Naive B cell (primary cell): ENCODE data around the gene GREB1. TPM values are rescaled to one million over a fixed set of nuclear protein-coding genes. Genes with fewer than 3 reads are reported as not detected.
"Not testable (repeated sequence)": the region's sequence is repeated elsewhere in the genome, so short reads cannot be mapped to it uniquely, and the experiment has no call there.

Source experiments
- ATAC-seq, 2 donors: fragments of 150-1000 bp; cut with Tn5 transposase; 2 replicates each; pipeline ENCODE4 v1.10.0; 2021; ENCODE audit warnings: low read depth in 2 of 2, mild to moderate bottlenecking in 2 of 2, moderate library complexity in 2 of 2
- DNase-seq: peaks from one replicate; pipeline ENCODE4 v3.0.0; 2022
- H3K27ac Mint-ChIP-seq, 6 donors: one replicate each; pipeline ENCODE4 v1.8.0; 2020 to 2022; ENCODE audit warnings: mild to moderate bottlenecking in 6 of 6, mixed read lengths in 6 of 6, moderate library complexity in 5 of 6, inconsistent platforms in 2 of 6
- H3K27me3 Mint-ChIP-seq, 3 donors: one replicate each; pipeline ENCODE4 v1.8.0; 2021 to 2022; ENCODE audit warnings: mixed read lengths in 3 of 3, mild to moderate bottlenecking in 1 of 3
- H3K36me3 Mint-ChIP-seq, 2 donors: one replicate each; pipeline ENCODE4 v1.8.0; 2020 to 2022; ENCODE audit warnings: mixed read lengths in 2 of 2, inconsistent platforms in 1 of 2, mild to moderate bottlenecking in 1 of 2
- H3K4me1 Mint-ChIP-seq, 3 donors: one replicate each; pipeline ENCODE4 v1.8.0; 2020 to 2022; ENCODE audit warnings: mixed read lengths in 3 of 3, inconsistent platforms in 1 of 3, mild to moderate bottlenecking in 1 of 3, moderate library complexity in 1 of 3
- H3K4me3 Mint-ChIP-seq, 8 donors: one replicate each; pipeline ENCODE4 v1.8.0; 2020 to 2022; ENCODE audit warnings: mild to moderate bottlenecking in 8 of 8, mixed read lengths in 8 of 8, moderate library complexity in 8 of 8, inconsistent platforms in 2 of 8
- H3K9me3 Mint-ChIP-seq, 7 donors: one replicate each; pipeline ENCODE4 v1.8.0; 2020 to 2022; ENCODE audit warnings: mixed read lengths in 7 of 7, mild to moderate bottlenecking in 5 of 7, inconsistent platforms in 2 of 7, moderate library complexity in 1 of 7
- polyA plus RNA-seq, 6 donors: library from polyadenylated mRNA; unstranded; fragments of 300-500 nt; fragmentation: Illumina TruSeq; gene quantifications; one replicate each; pipeline ENCODE4 v1.2.3, GENCODE V29; 2021; ENCODE audit warnings: low read depth in 6 of 6

The GREB1 gene
- polyA plus RNA-seq, 6 donors from 2014 or later = not detected

DNA sequence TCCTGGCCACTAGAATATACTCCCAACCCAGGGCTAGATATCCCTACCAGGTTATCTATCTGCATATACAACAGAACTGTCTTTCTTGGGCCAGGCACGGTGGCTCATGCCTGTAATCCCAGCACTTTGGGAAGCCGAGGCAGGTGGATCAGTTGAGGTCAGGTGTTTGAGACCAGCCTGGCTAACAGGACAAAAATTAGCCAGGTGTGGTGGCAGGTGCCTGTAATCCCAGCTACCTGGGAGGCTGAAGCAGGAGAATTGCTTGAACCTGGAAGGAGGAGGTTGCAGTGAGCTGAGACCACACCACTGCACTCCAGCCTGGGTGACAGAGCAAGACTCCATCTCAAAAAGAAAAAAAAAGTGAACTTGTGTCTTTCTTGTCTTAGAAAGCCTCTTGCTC, 126.6 kb downstream of the GREB1 start:
- DNase-seq, H3K4me3 Mint-ChIP-seq, H3K27ac Mint-ChIP-seq, ATAC-seq, H3K36me3 Mint-ChIP-seq, H3K4me1 Mint-ChIP-seq: not testable (repeated sequence)
- H3K9me3 Mint-ChIP-seq = peaks cover 4 to 25% (median 16%) of the 10 kb centered on the region in 7 donors
- peaks cover 39 to 70% (median 58%) of the 10 kb centered on the region in 3 donors for H3K27me3 Mint-ChIP-seq

GRCh38 chr2:11661891-11662435, 128.1 kb downstream of the GREB1 start:
- Mint-ChIP-seq H3K27me3 (peaks cover 47 to 77% (median 71%) of the 10 kb centered on the region in 3 donors), H3K4me1 (no peaks in the 10 kb centered on the region), H3K36me3 (peaks cover 0 to 9% of the 10 kb centered on the region in 2 donors), H3K4me3 (no peak overlapping the region), H3K9me3 (peaks cover 4 to 25% (median 18%) of the 10 kb centered on the region in 7 donors), H3K27ac (no peak overlapping the region)
- no peak for DNase-seq
- no peak for ATAC-seq

GRCh38 chr2:11662882-11663281, 129.0 kb downstream of the GREB1 start:
- Mint-ChIP-seq H3K36me3 (peaks cover 0 to 9% of the 10 kb centered on the region in 2 donors), H3K27me3 (peaks cover 49 to 74% (median 69%) of the 10 kb centered on the region in 3 donors), H3K4me3 (peak overlapping the region in 1 of 8 donors; percentile 53), H3K4me1 (no peaks in the 10 kb centered on the region), H3K27ac (peak overlapping the region in 2 of 6 donors; percentile 34 to 44), H3K9me3 (peaks cover 4 to 25% (median 18%) of the 10 kb centered on the region in 7 donors)
- no peak for DNase-seq
- no peak for ATAC-seq

- Mint-ChIP-seq H3K9me3 (peaks cover 4 to 27% (median 18%) of the 10 kb centered on the region in 7 donors), H3K36me3 (peaks cover 0 to 11% of the 10 kb centered on the region in 2 donors), H3K4me3 (peak overlapping the region in 1 of 8 donors; percentile 53), H3K27ac (no peak overlapping the region), H3K27me3 (peaks cover 48 to 74% (median 69%) of the 10 kb centered on the region in 3 donors), H3K4me1 (peaks cover 0 to under 1% (median 0%) of the 10 kb centered on the region in 3 donors)
- DNase-seq (no peak), ATAC-seq (no peak)
Measured at GRCh38 chr2:11663427-11663826, 129.6 kb downstream of the GREB1 start.

- H3K9me3 Mint-ChIP-seq = peaks cover 4 to 31% (median 19%) of the 10 kb centered on the region in 7 donors
- DNase-seq (no peak), ATAC-seq (no peak)
- H3K27ac Mint-ChIP-seq = no peak overlapping the region
- peaks cover 0 to 17% of the 10 kb centered on the region in 2 donors for H3K36me3 Mint-ChIP-seq
- H3K27me3 Mint-ChIP-seq = peaks cover 49 to 67% (median 67%) of the 10 kb centered on the region in 3 donors
- H3K4me3 Mint-ChIP-seq = no peak overlapping the region
- peaks cover 0 to 7% (median 0%) of the 10 kb centered on the region in 3 donors for H3K4me1 Mint-ChIP-seq
Measured at GRCh38 chr2:11665028-11665427, 131.2 kb downstream of the GREB1 start.

GRCh38 chr2:11665510-11666362, 131.9 kb downstream of the GREB1 start:
- no peak for DNase-seq
- peaks cover 4 to 31% (median 19%) of the 10 kb centered on the region in 7 donors for H3K9me3 Mint-ChIP-seq
- H3K27me3 Mint-ChIP-seq = peaks cover 51 to 71% (median 68%) of the 10 kb centered on the region in 3 donors
- H3K4me1 Mint-ChIP-seq = peaks cover 0 to 11% (median 3%) of the 10 kb centered on the region in 3 donors
- peaks cover 0 to 17% of the 10 kb centered on the region in 2 donors for H3K36me3 Mint-ChIP-seq
- no peak for ATAC-seq
- no peak overlapping the region for H3K27ac Mint-ChIP-seq
- no peak overlapping the region for H3K4me3 Mint-ChIP-seq

GRCh38 chr2:11667194-11667593, 133.3 kb downstream of the GREB1 start:
- Mint-ChIP-seq H3K27me3 (peaks cover 48 to 59% (median 58%) of the 10 kb centered on the region in 3 donors), H3K4me1 (peaks cover under 1 to 12% (median 3%) of the 10 kb centered on the region in 3 donors), H3K9me3 (peaks cover 1 to 21% (median 15%) of the 10 kb centered on the region in 7 donors), H3K27ac (no peak overlapping the region), H3K36me3 (peaks cover 0 to 12% of the 10 kb centered on the region in 2 donors), H3K4me3 (no peak overlapping the region)
- no peak for DNase-seq
- no peak for ATAC-seq

DNA sequence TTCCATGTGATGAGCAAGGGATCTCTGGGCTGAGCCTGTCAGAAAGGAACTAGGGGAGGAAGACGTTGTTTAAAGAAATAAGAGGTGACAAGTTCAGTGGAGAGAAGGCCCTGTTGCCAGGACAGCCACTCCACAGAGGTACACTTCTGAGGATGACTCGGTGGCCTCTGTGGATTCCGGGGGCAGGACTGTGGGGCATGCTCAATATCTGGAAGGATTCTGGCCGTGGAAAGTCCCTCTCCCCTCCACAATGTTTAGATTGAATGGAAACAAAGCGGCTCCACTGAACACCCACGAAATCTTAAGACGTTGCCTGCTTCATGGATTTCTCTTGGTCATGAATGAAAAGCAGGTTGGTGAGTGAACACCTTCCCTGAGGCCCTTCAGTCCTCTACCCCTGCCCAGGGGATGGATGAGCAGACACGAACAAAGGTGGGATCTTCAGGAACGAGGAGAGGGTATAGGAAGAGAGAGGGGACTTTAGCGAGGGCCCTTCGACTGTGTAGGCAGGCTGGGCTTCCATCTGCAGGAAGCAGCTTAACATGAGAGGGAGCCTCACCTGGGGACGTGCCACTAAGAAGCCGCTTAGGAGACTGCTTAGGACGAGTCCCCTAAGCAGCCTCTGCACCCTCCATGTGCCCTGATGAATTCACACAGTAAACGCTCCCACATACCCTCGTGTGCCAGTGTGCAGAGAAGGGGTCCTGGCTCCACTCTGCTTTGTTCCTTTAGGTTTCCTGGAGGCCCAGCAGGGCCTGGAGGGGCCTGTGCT, 134.2 kb downstream of the GREB1 start:
- peaks cover 0 to 13% (median 7%) of the 10 kb centered on the region in 7 donors for H3K9me3 Mint-ChIP-seq
- no peak for DNase-seq
- ATAC-seq = no peak
- peaks cover 0 to 8% of the 10 kb centered on the region in 2 donors for H3K36me3 Mint-ChIP-seq
- H3K4me1 Mint-ChIP-seq = peaks cover 9 to 20% (median 10%) of the 10 kb centered on the region in 3 donors
- peaks cover 51 to 54% (median 54%) of the 10 kb centered on the region in 3 donors for H3K27me3 Mint-ChIP-seq
- no peak overlapping the region for H3K4me3 Mint-ChIP-seq
- H3K27ac Mint-ChIP-seq = peak overlapping the region in 1 of 6 donors; percentile 68

- peak; percentile 15 for DNase-seq
- H3K27me3 Mint-ChIP-seq = peaks cover 41 to 45% (median 45%) of the 10 kb centered on the region in 3 donors
- H3K27ac Mint-ChIP-seq = peak within 1 kb of the TSS in 1 of 6 donors; percentile 47
- H3K9me3 Mint-ChIP-seq = peaks cover 0 to 7% (median 0%) of the 10 kb centered on the region in 7 donors
- H3K4me3 Mint-ChIP-seq = no peak within 1 kb of the TSS
- ATAC-seq = peak; percentile 59 to 63
- H3K36me3 Mint-ChIP-seq = peaks cover 0 to 8% of the 10 kb centered on the region in 2 donors
- peaks cover 11 to 31% (median 12%) of the 10 kb centered on the region in 3 donors for H3K4me1 Mint-ChIP-seq
Measured at GRCh38 chr2:11669454-11670291, 135.8 kb downstream of the GREB1 start, which contains the start of gene NTSR2. TSS of gene NTSR2 (minus strand) at chr2:11670195. CDS start at chr2:11670129, 66 bp downstream.

- Mint-ChIP-seq H3K4me1 (peaks cover 11 to 31% (median 12%) of the 10 kb centered on the region in 3 donors), H3K27ac (no peak overlapping the region), H3K36me3 (peaks cover 0 to 26% of the 10 kb centered on the region in 2 donors), H3K9me3 (peaks cover 0 to 9% (median 6%) of the 10 kb centered on the region in 7 donors), H3K4me3 (peak overlapping the region in 2 of 8 donors; percentile 6 to 42), H3K27me3 (peaks cover 43 to 50% (median 46%) of the 10 kb centered on the region in 3 donors)
- DNase-seq (peak; percentile 30), ATAC-seq (peak; percentile 77 to 82)
Measured at GRCh38 chr2:11672407-11672806, 138.6 kb downstream of the GREB1 start.

GRCh38 chr2:11674983-11675382, 141.1 kb downstream of the GREB1 start:
- DNase-seq (no peak), ATAC-seq (no peak)
- H3K4me3 Mint-ChIP-seq = no peak overlapping the region
- H3K27me3 Mint-ChIP-seq = peaks cover 34 to 48% (median 37%) of the 10 kb centered on the region in 3 donors
- H3K9me3 Mint-ChIP-seq = peaks cover 0 to 9% (median 4%) of the 10 kb centered on the region in 7 donors
- peaks cover 0 to 18% of the 10 kb centered on the region in 2 donors for H3K36me3 Mint-ChIP-seq
- H3K4me1 Mint-ChIP-seq = peaks cover 11 to 23% (median 12%) of the 10 kb centered on the region in 3 donors
- no peak overlapping the region for H3K27ac Mint-ChIP-seq
